Endodermal cell (in vitro differentiated cells): ENCODE measurements around the gene TTLL9. TPM values are rescaled to one million over a fixed set of nuclear protein-coding genes. Genes with fewer than 3 reads are reported as not detected.

Experiments used
- DNase-seq: peaks from one replicate; pipeline ENCODE4 v3.0.0-alpha.2; 2017
- H3K27ac ChIP-seq: 2 replicates; pipeline ENCODE4 v1.5.1; 2013; ENCODE audit warnings: mild to moderate bottlenecking, low read depth, low read length, moderate library complexity
- H3K27me3 ChIP-seq: 2 replicates; pipeline ENCODE4 v1.6.1; 2013; ENCODE audit warnings: mild to moderate bottlenecking, low read length, moderate library complexity; ENCODE audit not compliant: insufficient read depth, control insufficient read depth, poor library complexity, severe bottlenecking
- H3K36me3 ChIP-seq: 2 replicates; pipeline ENCODE4 v1.7.0; 2013; ENCODE audit warnings: mild to moderate bottlenecking, low read length, moderate library complexity; ENCODE audit not compliant: control insufficient read depth, insufficient read depth
- H3K4me1 ChIP-seq: one replicate; pipeline ENCODE4 v1.7.0; 2013; ENCODE audit warnings: low read length; ENCODE audit not compliant: control insufficient read depth, insufficient read depth
- H3K4me3 ChIP-seq: 2 replicates; pipeline ENCODE4 v1.5.1; 2013; ENCODE audit warnings: mild to moderate bottlenecking, low read length, moderate library complexity
- H3K9ac ChIP-seq: 2 replicates; pipeline ENCODE4 v1.6.1; 2013; ENCODE audit warnings: mild to moderate bottlenecking, low read length, moderate library complexity; ENCODE audit not compliant: poor library complexity, severe bottlenecking; ENCODE audit errors: extremely low read depth
- H3K9me3 ChIP-seq: 2 replicates; pipeline ENCODE4 v1.6.1; 2013; ENCODE audit warnings: mild to moderate bottlenecking, low read length, moderate library complexity; ENCODE audit not compliant: control insufficient read depth
- H3K27ac Mint-ChIP-seq: 2 replicates; pipeline ENCODE4 v1.8.0; 2020; ENCODE audit warnings: mixed read lengths
- H3K27me3 Mint-ChIP-seq: 2 replicates; pipeline ENCODE4 v1.8.0; 2021; ENCODE audit warnings: mild to moderate bottlenecking, mixed read lengths; ENCODE audit not compliant: insufficient read depth
- H3K36me3 Mint-ChIP-seq: 2 replicates; pipeline ENCODE4 v1.8.0; 2020; ENCODE audit warnings: low read depth, mixed read lengths
- H3K4me1 Mint-ChIP-seq: 2 replicates; pipeline ENCODE4 v1.8.0; 2020; ENCODE audit warnings: mixed read lengths
- H3K4me3 Mint-ChIP-seq: 2 replicates; pipeline ENCODE4 v1.8.0; 2020; ENCODE audit warnings: mild to moderate bottlenecking, moderate library complexity, mixed read lengths
- H3K9me3 Mint-ChIP-seq: 2 replicates; pipeline ENCODE4 v1.8.0; 2020; ENCODE audit warnings: mild to moderate bottlenecking, mixed read lengths
- WGBS, 2 experiments: methylation state at CpG; one replicate each; pipeline versions ENCODE4 v1.1.5 to v1.1.7; 2013; ENCODE audit warnings: missing lambda C conversion rate in 2 of 2, mixed read lengths in 1 of 2; ENCODE audit not compliant: insufficient coverage in 1 of 2, insufficient read length in 1 of 2; 5-methylcytosine and 5-hydroxymethylcytosine counted together
- total RNA-seq, 2 donors: library from RNA; stranded (reverse); fragmentation: NEBNext Ultra II Directional in 1 of 2; extraction: Animal tissue kit (Norgen Biotek cat#: 25700) in 1 of 2; gene quantifications; 2 replicates in 1 of 2; 3 replicates in 1 of 2; pipeline ENCODE4 v1.2.1, GENCODE V29; 2021
- TF ChIP-seq, protein P1 (sequence below): fragments of 200-600 bp; sonication (generic); conservative IDR thresholded peaks from 2 replicates; pipeline ENCODE4 v1.5.0; 2021; ENCODE audit warnings: antibody characterized with exemption, mild to moderate bottlenecking

The TTLL9 gene
- total RNA-seq, 2 donors from 2014 or later = 0.29 to 0.51 TPM

DNA sequence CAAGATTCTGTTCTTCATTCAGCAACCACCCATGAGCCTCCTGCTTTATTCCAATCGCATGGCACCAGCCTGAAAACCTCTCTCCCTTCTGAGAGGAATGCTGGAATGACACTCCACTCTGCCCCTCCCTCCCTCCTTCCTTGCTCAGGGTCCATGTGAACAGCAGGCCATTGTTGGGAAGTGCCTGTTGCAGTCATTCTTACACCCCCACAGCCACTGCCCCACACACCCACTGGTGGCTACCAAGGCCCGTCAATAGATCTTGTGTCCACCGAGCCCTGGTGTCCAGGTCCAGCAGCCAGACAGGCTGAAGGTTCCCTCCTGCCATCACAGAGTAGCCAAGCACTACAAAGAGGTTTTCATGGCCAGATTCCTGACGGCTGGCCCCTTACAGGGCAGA is 74.9 kb downstream of the TTLL9 start:
- Mint-ChIP-seq H3K9me3 (peaks cover 6% of the 10 kb centered on the region), H3K27ac (no peak overlapping the region), H3K27me3 (no peaks in the 10 kb centered on the region), H3K4me3 (no peak overlapping the region), H3K36me3 (peaks cover 58% of the 10 kb centered on the region), H3K4me1 (no peaks in the 10 kb centered on the region)
- TF ChIP-seq, protein P1, sequence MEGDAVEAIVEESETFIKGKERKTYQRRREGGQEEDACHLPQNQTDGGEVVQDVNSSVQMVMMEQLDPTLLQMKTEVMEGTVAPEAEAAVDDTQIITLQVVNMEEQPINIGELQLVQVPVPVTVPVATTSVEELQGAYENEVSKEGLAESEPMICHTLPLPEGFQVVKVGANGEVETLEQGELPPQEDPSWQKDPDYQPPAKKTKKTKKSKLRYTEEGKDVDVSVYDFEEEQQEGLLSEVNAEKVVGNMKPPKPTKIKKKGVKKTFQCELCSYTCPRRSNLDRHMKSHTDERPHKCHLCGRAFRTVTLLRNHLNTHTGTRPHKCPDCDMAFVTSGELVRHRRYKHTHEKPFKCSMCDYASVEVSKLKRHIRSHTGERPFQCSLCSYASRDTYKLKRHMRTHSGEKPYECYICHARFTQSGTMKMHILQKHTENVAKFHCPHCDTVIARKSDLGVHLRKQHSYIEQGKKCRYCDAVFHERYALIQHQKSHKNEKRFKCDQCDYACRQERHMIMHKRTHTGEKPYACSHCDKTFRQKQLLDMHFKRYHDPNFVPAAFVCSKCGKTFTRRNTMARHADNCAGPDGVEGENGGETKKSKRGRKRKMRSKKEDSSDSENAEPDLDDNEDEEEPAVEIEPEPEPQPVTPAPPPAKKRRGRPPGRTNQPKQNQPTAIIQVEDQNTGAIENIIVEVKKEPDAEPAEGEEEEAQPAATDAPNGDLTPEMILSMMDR = no peak
- Histone ChIP-seq H3K9ac (no peak overlapping the region), H3K4me1 (no peaks in the 10 kb centered on the region), H3K9me3 (peaks cover 13% of the 10 kb centered on the region), H3K4me3 (no peak overlapping the region), H3K36me3 (peaks cover 57% of the 10 kb centered on the region), H3K27me3 (no peaks in the 10 kb centered on the region), H3K27ac (no peak overlapping the region)
- no peak for DNase-seq
- 91 to 95% methylated on average over 3 to 4 of the region's 4 CpGs for WGBS, 2 experiments

DNA sequence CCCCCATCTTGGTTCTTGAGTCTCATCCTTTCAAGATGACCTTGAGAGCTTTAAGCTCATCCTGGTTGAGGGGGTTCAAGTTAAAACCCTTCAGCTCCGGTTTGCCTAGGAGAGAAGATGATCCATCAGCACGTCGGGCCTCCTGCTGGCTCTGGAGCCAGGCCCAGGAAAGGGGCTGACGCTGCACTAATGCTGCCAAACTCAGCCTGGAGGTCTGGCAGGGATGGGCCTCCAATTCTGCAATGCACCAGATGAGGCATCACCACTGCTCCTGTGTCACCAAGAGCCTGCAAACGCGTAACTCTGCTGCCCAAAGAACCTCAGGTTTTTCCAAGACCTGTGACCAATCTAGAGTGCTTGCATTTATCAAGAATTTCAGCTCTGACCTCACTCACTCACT is 75.4 kb downstream of the TTLL9 start:
- Mint-ChIP-seq H3K9me3 (peaks cover 6% of the 10 kb centered on the region), H3K4me3 (no peak overlapping the region), H3K27ac (no peak overlapping the region), H3K27me3 (no peaks in the 10 kb centered on the region), H3K4me1 (peaks cover under 1% of the 10 kb centered on the region), H3K36me3 (peaks cover 58% of the 10 kb centered on the region)
- H3K9me3 ChIP-seq = peaks cover 13% of the 10 kb centered on the region
- peaks cover 58% of the 10 kb centered on the region for H3K36me3 ChIP-seq
- DNase-seq = no peak
- no peaks in the 10 kb centered on the region for H3K4me1 ChIP-seq
- TF ChIP-seq, protein P1 = no peak
- no peak overlapping the region for H3K4me3 ChIP-seq
- WGBS, 2 experiments = 91 to 93% methylated on average over 4 to 6 of the region's 6 CpGs
- H3K27me3 ChIP-seq = no peaks in the 10 kb centered on the region
- no peak overlapping the region for H3K27ac ChIP-seq
- H3K9ac ChIP-seq = no peak overlapping the region

DNA sequence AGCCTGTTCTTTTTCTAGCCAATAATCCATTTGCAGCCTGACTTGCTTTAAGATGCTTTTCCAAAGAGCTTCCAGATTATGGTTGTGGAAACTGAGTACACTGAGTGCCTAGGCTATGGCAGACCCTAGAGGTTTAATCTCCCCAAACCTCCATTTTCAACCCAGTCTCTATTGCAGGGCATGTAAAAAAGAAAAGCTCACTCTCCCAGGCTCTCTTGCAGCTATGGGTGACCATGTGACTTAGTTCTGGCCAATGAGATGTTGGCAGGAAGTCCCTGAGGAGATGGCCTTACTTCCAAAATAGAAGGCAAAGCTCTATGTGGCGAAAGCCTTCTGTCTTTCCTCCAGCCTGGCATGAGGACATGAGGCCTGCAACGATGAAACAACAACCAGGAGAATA is 77.6 kb downstream of the TTLL9 start:
- Mint-ChIP-seq H3K4me1 (peaks cover 7% of the 10 kb centered on the region), H3K4me3 (no peak overlapping the region), H3K27ac (no peak overlapping the region), H3K36me3 (peaks cover 58% of the 10 kb centered on the region), H3K9me3 (peaks cover 6% of the 10 kb centered on the region), H3K27me3 (peaks cover 3% of the 10 kb centered on the region)
- no peak for DNase-seq
- Histone ChIP-seq H3K27ac (no peak overlapping the region), H3K4me3 (no peak overlapping the region), H3K9ac (no peak overlapping the region), H3K9me3 (peaks cover 13% of the 10 kb centered on the region), H3K36me3 (peaks cover 58% of the 10 kb centered on the region), H3K4me1 (no peaks in the 10 kb centered on the region), H3K27me3 (no peaks in the 10 kb centered on the region)
- TF ChIP-seq, protein P1 = no peak
- WGBS, 2 experiments = 89 to 100% methylated on average over 1 to 2 of the region's 2 CpGs
